ENCODE results near the gene KCNC1. TPM values are rescaled to one million over a fixed set of nuclear protein-coding genes. Genes with fewer than 3 reads are reported as not detected.

Gene KCNC1
- total and polyA plus RNA-seq, 2 of the 4 experiments (the other 2 are of a cell fraction) = 0.03 TPM; not detected in 1

- Histone ChIP-seq H2BK5ac (ENCODE audit: low read depth, low read length, poor library complexity, severe bottlenecking) (no peak overlapping the region), H4K8ac (ENCODE audit: low read depth in 2 of 2, low read length in 2 of 2) (no peak overlapping the region), H3K4me3 (ENCODE audit: insufficient read depth, low read depth, low read length) (no peak overlapping the region), H4K91ac (ENCODE audit: insufficient read depth, low read depth, low read length) (no peak overlapping the region), H3K36me3 (ENCODE audit: control insufficient read depth, insufficient read depth, low read length) (no peaks in the 10 kb centered on the region), H2BK20ac (ENCODE audit: low read depth, low read length) (no peak overlapping the region), H3K27me3 (ENCODE audit: control insufficient read depth, insufficient read depth, low read length) (peaks cover 4% of the 10 kb centered on the region; the same call in 1 of the 2 replicates), H3K56ac (ENCODE audit: extremely low read depth, insufficient read depth, low read length) (no peak overlapping the region), H3K9me3 (ENCODE audit: control insufficient read depth, insufficient read depth, low read length) (no peaks in the 10 kb centered on the region), H3K79me1 (ENCODE audit: low read depth in 1 of 2, low read length in 2 of 2) (no peaks in the 10 kb centered on the region), H2AK5ac (ENCODE audit: low read depth, low read length) (no peak overlapping the region), H3K4me1 (ENCODE audit: control insufficient read depth, insufficient read depth, low read length) (no peaks in the 10 kb centered on the region), H3K9ac (ENCODE audit: low read depth, low read length) (no peak overlapping the region), H3K14ac (replicated peaks; ENCODE audit: low read depth, low read length) (no peak overlapping the region), H2BK120ac (ENCODE audit: low read depth, low read length) (no peak overlapping the region), H3K4me2 (ENCODE audit: low read depth, low read length) (no peak overlapping the region), H3K4ac (ENCODE audit: low read depth, low read length) (no peak overlapping the region), H2BK15ac (ENCODE audit: low read depth, low read length) (no peak overlapping the region), H3K27ac (ENCODE audit: insufficient read depth, low read length) (no peak overlapping the region), H3K9me1 (ENCODE audit: insufficient read depth, low read length) (no peaks in the 10 kb centered on the region), H4K20me1 (ENCODE audit: insufficient read depth, low read length) (no peaks in the 10 kb centered on the region), H3K18ac (ENCODE audit: low read depth, low read length) (no peak overlapping the region), H2AK9ac (replicated peaks; ENCODE audit: low read depth, low read length, poor library complexity) (no peak overlapping the region), H2AFZ (replicated peaks; ENCODE audit: low read length, poor library complexity) (no peak overlapping the region), H3K23ac (ENCODE audit: low read depth, low read length) (no peak overlapping the region), H4K5ac (ENCODE audit: low read depth, low read length) (no peak overlapping the region)
- ATAC-seq (ENCODE audit: low read depth) (no peak), DNase-seq (no peak)
- POLR2A ChIA-PET (ENCODE audit: unreplicated experiment) = interaction anchor here (0.7 kb wide), 1 partner anchor 201 kb away, joined by 3 read pairs; no protein-coding TSS in a partner anchor
- intact Hi-C loops (cut with micrococcal nuclease) (loop anchor here (2.0 kb wide), 1 partner anchor 77 kb away; no protein-coding TSS in a partner anchor), dilution Hi-C loops (cut with HindIII; ENCODE audit: low sequenced_read_pairs, unreplicated experiment) (no loop called here), in situ Hi-C loops (cut with MboI; ENCODE audit: low sequenced_read_pairs) (no loop called here)
- TF ChIP-seq ELK1 (IDR thresholded peaks at IDR 0.05; ENCODE audit: borderline replicate concordance, low read depth, low read length) = no peak
- TF ChIP-seq MAZ (IDR thresholded peaks at IDR 0.05; ENCODE audit: borderline replicate concordance, low read depth, low read length) = no peak
- TF ChIP-seq, protein P1, sequence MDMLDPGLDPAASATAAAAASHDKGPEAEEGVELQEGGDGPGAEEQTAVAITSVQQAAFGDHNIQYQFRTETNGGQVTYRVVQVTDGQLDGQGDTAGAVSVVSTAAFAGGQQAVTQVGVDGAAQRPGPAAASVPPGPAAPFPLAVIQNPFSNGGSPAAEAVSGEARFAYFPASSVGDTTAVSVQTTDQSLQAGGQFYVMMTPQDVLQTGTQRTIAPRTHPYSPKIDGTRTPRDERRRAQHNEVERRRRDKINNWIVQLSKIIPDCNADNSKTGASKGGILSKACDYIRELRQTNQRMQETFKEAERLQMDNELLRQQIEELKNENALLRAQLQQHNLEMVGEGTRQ (IDR thresholded peaks at IDR 0.05; ENCODE audit: low read depth, low read length) = no peak
- TF ChIP-seq RFX5 (IDR thresholded peaks at IDR 0.05; ENCODE audit: low read depth, low read length) = no peak
- no peak for TF ChIP-seq BHLHE40 (IDR thresholded peaks at IDR 0.05; ENCODE audit: low read depth, low read length)
- no peak for TF ChIP-seq SMC3 (IDR thresholded peaks at IDR 0.05; ENCODE audit: low read depth, low read length)
- TF ChIP-seq CTCF (conservative IDR thresholded peaks at IDR 0.05; ENCODE audit: low read depth, low read length) = no peak
- TF ChIP-seq MAFK (IDR thresholded peaks at IDR 0.05; ENCODE audit: low read depth, low read length) = no peak
- no peak for TF ChIP-seq RCOR1 (IDR thresholded peaks at IDR 0.05; ENCODE audit: insufficient replicate concordance, low read length)
- no peak for TF ChIP-seq FOS (IDR thresholded peaks at IDR 0.05; ENCODE audit: low read depth, low read length)
- TF ChIP-seq MXI1 (IDR thresholded peaks at IDR 0.05; ENCODE audit: borderline replicate concordance, low read depth, low read length) = no peak
- no peak for TF ChIP-seq RAD21 (IDR thresholded peaks at IDR 0.05; ENCODE audit: low read length)
- no peak for TF ChIP-seq CEBPB (IDR thresholded peaks at IDR 0.05; ENCODE audit: low read depth, low read length)
- WGBS, 2 experiments (ENCODE audit: extremely low coverage in 2 of 2, insufficient read length in 1 of 2) = 52% methylated on average over 7 of the region's 9 CpGs; no CpG with 5 or more reads in 1 of the 2 experiments
- no TSS peak for BruUV-seq (replicated peaks)
- CTCF ChIA-PET = interaction anchor here (1.0 to 1.6 kb wide), 4 partner anchors 38 to 208 kb away, joined by 3 to 7 read pairs (median 4); no protein-coding TSS in a partner anchor
These were observed 35.6 kb downstream of the KCNC1 start for GRCh38 chr11:17770048-17770652.
